ENCODE data around the gene INS.

- TF ChIP-seq, protein P1, sequence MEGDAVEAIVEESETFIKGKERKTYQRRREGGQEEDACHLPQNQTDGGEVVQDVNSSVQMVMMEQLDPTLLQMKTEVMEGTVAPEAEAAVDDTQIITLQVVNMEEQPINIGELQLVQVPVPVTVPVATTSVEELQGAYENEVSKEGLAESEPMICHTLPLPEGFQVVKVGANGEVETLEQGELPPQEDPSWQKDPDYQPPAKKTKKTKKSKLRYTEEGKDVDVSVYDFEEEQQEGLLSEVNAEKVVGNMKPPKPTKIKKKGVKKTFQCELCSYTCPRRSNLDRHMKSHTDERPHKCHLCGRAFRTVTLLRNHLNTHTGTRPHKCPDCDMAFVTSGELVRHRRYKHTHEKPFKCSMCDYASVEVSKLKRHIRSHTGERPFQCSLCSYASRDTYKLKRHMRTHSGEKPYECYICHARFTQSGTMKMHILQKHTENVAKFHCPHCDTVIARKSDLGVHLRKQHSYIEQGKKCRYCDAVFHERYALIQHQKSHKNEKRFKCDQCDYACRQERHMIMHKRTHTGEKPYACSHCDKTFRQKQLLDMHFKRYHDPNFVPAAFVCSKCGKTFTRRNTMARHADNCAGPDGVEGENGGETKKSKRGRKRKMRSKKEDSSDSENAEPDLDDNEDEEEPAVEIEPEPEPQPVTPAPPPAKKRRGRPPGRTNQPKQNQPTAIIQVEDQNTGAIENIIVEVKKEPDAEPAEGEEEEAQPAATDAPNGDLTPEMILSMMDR (IDR thresholded peaks at IDR 0.05) = no peak
- no peak for TF ChIP-seq POLR2A (IDR thresholded peaks at IDR 0.05)
These were observed 18.7 kb downstream of the INS start for GRCh38 chr11:2142300-2142759.

Data from body of pancreas (tissue), 4 donors.